GM12878 (cell line): ENCODE data around the gene SUFU. TPM values are rescaled to one million over a fixed set of nuclear protein-coding genes. Genes with fewer than 3 reads are reported as not detected.
A peak's percentile ranks its signal among the peaks of the same experiment; 100 is the strongest.

Experiments used
- ATAC-seq: fragments of 200-7000 bp; cut with Tn5 transposase; 3 replicates; pipeline ENCODE4 v1.9.1; 2020; ENCODE audit warnings: mild to moderate bottlenecking, moderate library complexity
- BruUV-seq: library from RNA; stranded (reverse); fragments of 400-500 nt; replicated peaks from 2 replicates; lab custom pipeline; 2021; lab: Mats Ljungman, UMichigan
- CTCF ChIA-PET: fragments of 300-600 bp; sonication (Branson Sonifier 250); formaldehyde crosslinking; extraction: SDS; loops from one replicate; lab custom pipeline; 2021; ENCODE audit warnings: inconsistent platforms; lab: Yijun Ruan, JAX
- POLR2A ChIA-PET: fragments of 350-600 bp; formaldehyde crosslinking; extraction: SDS; loops from one replicate; lab custom pipeline; 2021; ENCODE audit warnings: inconsistent platforms; lab: Charles Lee
- RAD21 ChIA-PET: fragments of 300-600 bp; sonication (Branson Sonifier 250); formaldehyde crosslinking; loops from one replicate; lab custom pipeline; 2023; ENCODE audit warnings: antibody characterized with exemption; ENCODE audit not compliant: unreplicated experiment; lab: Charles Lee
- SMC1A ChIA-PET: fragments of 300-600 bp; sonication (Branson Sonifier 250); formaldehyde crosslinking; loops from one replicate; lab custom pipeline; 2023; ENCODE audit not compliant: unreplicated experiment, uncharacterized antibody; lab: Charles Lee
- DNase-seq: peaks from one replicate; pipeline ENCODE4 v3.0.0-alpha.2; 2011; ENCODE audit warnings: low read depth, low spot score
- FAIRE-seq: peaks from 3 replicates; lab custom pipeline; 2011; peaks lifted over from hg19 to GRCh38; lab: Jason Lieb, UNC
- H2AFZ ChIP-seq: 2 replicates; pipeline ENCODE4 v1.6.0; 2011; ENCODE audit warnings: low read depth, low read length, control low read depth; ENCODE audit not compliant: control insufficient read depth
- H3K27ac ChIP-seq: 2 replicates; pipeline ENCODE4 v1.5.1; 2011; ENCODE audit warnings: control low read depth; ENCODE audit not compliant: control insufficient read depth, insufficient read depth
- H3K27me3 ChIP-seq, 2 experiments: replicated peaks in 1 of 2; 2 replicates each; pipeline versions ENCODE4 v1.6.0 to v1.6.1; 2011; ENCODE audit warnings: low read length in 1 of 2; ENCODE audit not compliant: control insufficient read depth in 2 of 2, insufficient read depth in 2 of 2
- H3K36me3 ChIP-seq, 2 experiments: 2 replicates each; pipeline ENCODE4 v1.5.1; 2011; ENCODE audit warnings: low read length in 1 of 2; ENCODE audit not compliant: control insufficient read depth in 2 of 2, insufficient read depth in 2 of 2
- H3K4me1 ChIP-seq: 2 replicates; pipeline ENCODE4 v1.6.1; 2011; ENCODE audit warnings: mild to moderate bottlenecking, low read length, moderate library complexity, mixed read lengths; ENCODE audit not compliant: control insufficient read depth, insufficient read depth
- H3K4me2 ChIP-seq: 2 replicates; pipeline ENCODE4 v1.6.0; 2011; ENCODE audit warnings: control low read depth; ENCODE audit not compliant: control insufficient read depth, insufficient read depth
- H3K4me3 ChIP-seq: fragments of 200-600 bp; sonication (generic); 2 replicates; pipeline ENCODE4 v1.5.1; 2016
- H3K79me2 ChIP-seq: 2 replicates; pipeline ENCODE4 v1.6.0; 2011; ENCODE audit warnings: low read length; ENCODE audit not compliant: control insufficient read depth, insufficient read depth
- H3K9ac ChIP-seq: 2 replicates; pipeline ENCODE4 v1.8.0; 2011; ENCODE audit warnings: low read length, control low read depth, mixed read lengths; ENCODE audit not compliant: control insufficient read depth, insufficient read depth
- H3K9me3 ChIP-seq: replicated peaks from 3 replicates; pipeline ENCODE4 v1.5.1; 2011; ENCODE audit warnings: mild to moderate bottlenecking, low read length; ENCODE audit not compliant: control insufficient read depth, insufficient read depth
- H4K20me1 ChIP-seq: 2 replicates; pipeline ENCODE4 v1.6.0; 2011; ENCODE audit not compliant: control insufficient read depth, insufficient read depth
- BACH1 ChIP-seq: fragments of 450-650 bp; IDR thresholded peaks from 2 replicates; pipeline ENCODE4 v1.6.1; 2017; ENCODE audit warnings: mild to moderate bottlenecking, borderline replicate concordance
- CBFB ChIP-seq: IDR thresholded peaks from 2 replicates; pipeline ENCODE4 v1.6.1; 2016; ENCODE audit warnings: antibody characterized with exemption, low read depth
- E4F1 ChIP-seq: fragments of 450-650 bp; IDR thresholded peaks from 2 replicates; pipeline ENCODE4 v1.6.1; 2018; ENCODE audit warnings: borderline replicate concordance, mild to moderate bottlenecking; ENCODE audit not compliant: partially characterized antibody
- EED ChIP-seq: sonication (generic); IDR thresholded peaks from 2 replicates; pipeline ENCODE4 v1.6.1; 2016; ENCODE audit warnings: antibody characterized with exemption, low read depth
- EZH2 ChIP-seq: IDR thresholded peaks from 2 replicates; pipeline ENCODE4 v1.6.1; 2012; ENCODE audit warnings: low read depth, mild to moderate bottlenecking, control low read depth, inconsistent platforms, low read length, borderline replicate concordance; ENCODE audit not compliant: control insufficient read depth
- FOXM1 ChIP-seq: IDR thresholded peaks from 2 replicates; pipeline ENCODE4 v1.6.1; 2012; ENCODE audit warnings: low read depth, mild to moderate bottlenecking, inconsistent platforms, low read length, moderate library complexity
- GATAD2B ChIP-seq: fragments of 450-650 bp; conservative IDR thresholded peaks from 2 replicates; pipeline ENCODE4 v1.6.1; 2017; ENCODE audit warnings: low read depth, mild to moderate bottlenecking, moderate library complexity
- IKZF1 ChIP-seq: fragments of 450-650 bp; conservative IDR thresholded peaks from 2 replicates; pipeline ENCODE4 v1.6.1; 2017; ENCODE audit warnings: antibody characterized with exemption, mild to moderate bottlenecking
- MEF2A ChIP-seq: IDR thresholded peaks from 2 replicates; pipeline ENCODE4 v1.6.1; 2011; ENCODE audit warnings: low read depth, mild to moderate bottlenecking, low read length, moderate library complexity; ENCODE audit not compliant: insufficient read depth
- MEF2B ChIP-seq: fragments of 450-650 bp; IDR thresholded peaks from 2 replicates; pipeline ENCODE4 v1.6.1; 2018; ENCODE audit warnings: mild to moderate bottlenecking, moderate library complexity; ENCODE audit not compliant: partially characterized antibody, poor library complexity, severe bottlenecking
- MXI1 ChIP-seq: fragments of 150-350 bp; IDR thresholded peaks from 2 replicates; pipeline ENCODE4 v1.6.1; 2011; ENCODE audit warnings: low read depth, mild to moderate bottlenecking, inconsistent platforms, low read length, improper control_type of control experiment
- NFIC ChIP-seq: IDR thresholded peaks from 2 replicates; pipeline ENCODE4 v1.6.1; 2012; ENCODE audit warnings: low read depth, mild to moderate bottlenecking, inconsistent platforms, low read length, moderate library complexity
- NKRF ChIP-seq: fragments of 450-650 bp; conservative IDR thresholded peaks from 2 replicates; pipeline ENCODE4 v1.6.1; 2017; ENCODE audit warnings: mild to moderate bottlenecking, moderate library complexity
- RBBP5 ChIP-seq: fragments of 200-600 bp; sonication (generic); conservative IDR thresholded peaks from 2 replicates; pipeline ENCODE4 v1.6.1; 2016
- RCOR1 ChIP-seq: conservative IDR thresholded peaks from 2 replicates; pipeline ENCODE4 v1.6.1; 2012; ENCODE audit warnings: low read depth, low read length, improper control_type of control experiment
- RELB ChIP-seq: fragments of 450-650 bp; IDR thresholded peaks from 2 replicates; pipeline ENCODE4 v1.6.1; 2017; ENCODE audit warnings: low read depth, mild to moderate bottlenecking, moderate library complexity
- SMAD1 ChIP-seq: fragments of 450-650 bp; IDR thresholded peaks from 2 replicates; pipeline ENCODE4 v1.6.1; 2018; ENCODE audit warnings: mild to moderate bottlenecking, low read depth; ENCODE audit not compliant: partially characterized antibody
- SRF ChIP-seq, 2 experiments: IDR thresholded peaks; 2 replicates each; pipeline ENCODE4 v1.6.1; 2011; ENCODE audit warnings: low read depth in 2 of 2, low read length in 2 of 2, mild to moderate bottlenecking in 1 of 2, moderate library complexity in 1 of 2
- WGBS: methylation state at CpG from one replicate; pipeline ENCODE4 v1.1.6; 2016; ENCODE audit warnings: low lambda C conversion rate; ENCODE audit not compliant: insufficient replicate concordance, insufficient coverage; ENCODE audit errors: missing lambda C conversion rate; 5-methylcytosine and 5-hydroxymethylcytosine counted together
- in situ Hi-C: fragments of 300-500 bp; cut with MboI; formaldehyde crosslinking; loops from 9 replicates; pipeline ENCODE4 v1.14.3; 2018; ENCODE audit warnings: mixed read lengths
- intact Hi-C: fragments of 100-400 bp; cut with micrococcal nuclease; formaldehyde crosslinking; loops from one replicate; pipeline ENCODE4 v1.14.2; 2022; ENCODE audit not compliant: unreplicated experiment
- polyA plus RNA-seq, 11 experiments: library from polyadenylated mRNA; depleted of rRNA in 4 of 11; unstranded in 6 of 11; stranded (reverse) in 5 of 11; fragments of >200 nt; fragmentation: Nextera tagmentation in 4 of 11; fragmentation: Illumina TruSeq in 1 of 11; extraction: Ambion mirVana in 4 of 11; extraction: Trizol in 1 of 11; gene quantifications; 1 replicate in 1 of 11; 2 replicates in 10 of 11; pipeline versions ENCODE4 v1.2.1 to v1.2.3, GENCODE V29; 2011 to 2016; ENCODE audit warnings: inconsistent platforms in 2 of 11, missing spikeins in 2 of 11, low read depth in 1 of 11
- total RNA-seq, 4 experiments: library from RNA; depleted of rRNA in 3 of 4; stranded (reverse); fragments of >200 nt in 3 of 4; fragmentation: Illumina TruSeq in 1 of 4; extraction: Trizol in 1 of 4; gene quantifications; 2 replicates each; pipeline versions ENCODE4 v1.2.1 to v1.2.3, GENCODE V29; 2013 to 2021

Gene SUFU
- total and polyA plus RNA-seq, 10 of the 15 experiments (the other 5 are each of a cell fraction or from before 2014, with no cell fraction given), result 0.68 to 7.7 (median 2.4) TPM

- RAD21 ChIA-PET, result interaction anchor here (1.1 to 1.8 kb wide), 8 partner anchors 33 to 293 kb away, joined by 3 to 8 read pairs (median 5); partner anchors contain the start of gene TRIM8
- in situ Hi-C loops, result no loop called here
- Histone ChIP-seq H4K20me1 (0 out of 2 replicates have a peak, but pooled peaks cover 2% of the 10 kb centered on the region), H2AFZ (peak overlapping the region; percentile 39; the same call in 1 of the 2 replicates), H3K9ac (no peak overlapping the region), H3K79me2 (no peaks in the 10 kb centered on the region), H3K9me3 (no peaks in the 10 kb centered on the region), H3K4me2 (peak overlapping the region; percentile 25; the same call in 1 of the 2 replicates), H3K36me3 (no peaks in the 10 kb centered on the region; a peak in 1 of 4 replicates), H3K4me1 (peaks cover 6% of the 10 kb centered on the region), H3K27ac (0 out of 2 replicates have a peak overlapping the region, but pooled peaks have one; percentile 31), H3K4me3 (no peak overlapping the region), H3K27me3 (no peaks in the 10 kb centered on the region)
- SMC1A ChIA-PET, result interaction anchor here (0.8 to 1.7 kb wide), 13 partner anchors 8 to 107 kb away, joined by 3 to 9 read pairs (median 4); partner anchors contain the start of gene SFXN2
- ATAC-seq (peak; percentile 90), DNase-seq (peak; percentile 21), FAIRE-seq (peak; percentile 78)
- no TSS peak for BruUV-seq
- POLR2A ChIA-PET, result interaction anchor here (0.5 to 1.6 kb wide), 5 partner anchors 9 to 67 kb away, joined by 3 to 16 read pairs (median 7); no protein-coding TSS in a partner anchor
- WGBS, result 27% methylated on average over 2 of the region's 2 CpGs
- CTCF ChIA-PET, result interaction anchor here (0.7 to 3.3 kb wide), 9 partner anchors 28 to 106 kb away, joined by 3 to 17 read pairs (median 4); partner anchors contain the start of genes ACTR1A, ARL3, SFXN2 and SUFU
- intact Hi-C loops, result no loop called here
- no peak for TF ChIP-seq NKRF
- no peak for TF ChIP-seq SRF (IDR thresholded peaks at IDR 0.05; ENCODE audit: low read depth in 2 of 2, low read length in 2 of 2)
- no peak for TF ChIP-seq E4F1
- TF ChIP-seq NFIC, result no peak
- TF ChIP-seq EZH2, result no peak
- peak; percentile 75 for TF ChIP-seq GATAD2B
- no peak for TF ChIP-seq RBBP5
- no peak for TF ChIP-seq RCOR1
- TF ChIP-seq MEF2B, result peak; percentile 93
- TF ChIP-seq CBFB, result no peak
- no peak for TF ChIP-seq BACH1
- peak; percentile 56; the same call in 1 of the 2 replicates for TF ChIP-seq RELB
- TF ChIP-seq SMAD1, result no peak
- peak; percentile 61 for TF ChIP-seq IKZF1
- TF ChIP-seq EED, result peak; percentile 70
- no peak for TF ChIP-seq FOXM1
- no peak for TF ChIP-seq MXI1
- no peak for TF ChIP-seq MEF2A
These were observed 104.7 kb downstream of the SUFU start for GRCh38 chr10:102608487-102608886.
